Measurements from ENCODE around the gene HSPG2.
"Not testable (repeated sequence)": the region's sequence is repeated elsewhere in the genome, so short reads cannot be mapped to it uniquely, and the experiment has no call there.

The HSPG2 gene

GRCh38 chr1:21955501-21956281 is 18.6 kb upstream of the HSPG2 start:
- no peak for DNase-seq

GRCh38 chr1:21955058-21955457 is 17.9 kb upstream of the HSPG2 start:
- DNase-seq, result no peak

GRCh38 chr1:21952786-21953520 is 15.8 kb upstream of the HSPG2 start:
- no peak for DNase-seq

- DNase-seq, result no peak
Measured at GRCh38 chr1:21951226-21951870, 14.2 kb upstream of the HSPG2 start.

DNA sequence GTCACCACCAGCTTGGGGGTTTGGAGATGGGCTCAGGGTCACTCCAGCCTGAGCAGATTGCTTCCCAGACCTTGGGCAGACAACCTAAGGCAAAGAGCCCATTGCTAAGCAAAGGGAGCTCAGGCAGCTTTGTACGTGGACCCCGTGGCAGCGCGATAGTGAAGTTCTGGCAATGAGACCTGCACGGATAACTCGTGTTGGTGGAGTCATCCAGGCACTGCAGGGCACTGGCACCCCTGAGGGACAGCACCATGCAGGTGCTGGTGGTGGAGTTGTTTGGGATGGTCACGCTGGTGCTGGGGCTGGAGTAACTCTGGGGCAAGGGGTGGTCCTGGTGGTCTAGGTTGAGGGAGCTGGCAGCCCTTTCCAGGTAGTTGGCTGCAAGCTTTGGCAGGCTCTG is 13.6 kb upstream of the HSPG2 start:
- DNase-seq, result no peak

DNA sequence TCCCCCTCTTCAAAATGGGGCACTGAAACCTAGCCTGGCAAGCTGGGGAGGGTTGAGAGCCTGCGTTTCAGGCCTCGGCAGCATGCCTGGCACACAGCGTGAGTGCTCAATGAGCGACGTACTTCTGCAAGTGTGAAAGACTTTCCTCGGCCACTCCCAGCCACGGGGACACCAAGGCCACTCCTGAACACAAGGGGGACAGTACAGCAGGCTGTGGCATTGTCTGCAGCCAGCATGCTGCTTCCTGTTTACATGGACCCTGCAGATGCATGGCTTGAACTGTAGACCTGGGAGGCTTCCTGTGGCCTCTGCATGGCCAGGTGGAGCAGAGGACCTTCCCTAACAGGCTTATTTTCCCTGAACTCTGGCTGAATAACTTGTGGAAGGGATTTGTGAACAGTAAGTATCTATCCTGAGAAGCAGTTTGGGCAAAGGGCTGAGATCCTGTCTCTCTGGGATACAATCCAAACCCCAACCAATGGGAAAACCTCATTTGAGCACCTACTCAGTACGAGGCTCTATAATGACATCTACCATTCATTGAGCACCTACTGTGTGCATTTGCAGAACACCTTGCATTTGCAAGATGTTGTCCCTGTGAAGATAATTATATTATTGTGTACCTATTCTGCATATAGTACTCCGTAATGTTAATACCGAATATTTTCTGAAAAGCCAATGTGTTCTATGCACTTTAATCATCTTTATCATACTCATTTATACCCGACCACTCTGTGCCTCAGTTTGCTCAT is 9.9 kb upstream of the HSPG2 start:
- DNase-seq, result no peak

DNA sequence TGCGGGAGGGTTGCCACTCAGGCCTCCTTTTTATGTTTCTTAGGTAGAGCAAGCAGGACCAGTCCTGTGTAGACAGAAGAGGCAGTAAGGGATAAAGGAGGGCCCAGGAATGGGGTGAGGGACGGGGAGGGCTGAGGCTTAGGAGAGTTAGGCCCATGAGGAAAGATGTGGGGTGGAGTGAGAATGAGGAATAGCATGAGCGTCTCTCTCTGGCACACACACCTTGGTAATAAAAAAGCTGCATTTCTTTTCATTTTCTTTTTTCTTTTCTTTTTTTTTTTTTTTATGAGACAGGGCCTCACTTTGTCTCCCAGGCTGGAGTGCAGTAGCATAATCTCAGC is 7.6 kb upstream of the HSPG2 start:
- DNase-seq, result no peak

DNA sequence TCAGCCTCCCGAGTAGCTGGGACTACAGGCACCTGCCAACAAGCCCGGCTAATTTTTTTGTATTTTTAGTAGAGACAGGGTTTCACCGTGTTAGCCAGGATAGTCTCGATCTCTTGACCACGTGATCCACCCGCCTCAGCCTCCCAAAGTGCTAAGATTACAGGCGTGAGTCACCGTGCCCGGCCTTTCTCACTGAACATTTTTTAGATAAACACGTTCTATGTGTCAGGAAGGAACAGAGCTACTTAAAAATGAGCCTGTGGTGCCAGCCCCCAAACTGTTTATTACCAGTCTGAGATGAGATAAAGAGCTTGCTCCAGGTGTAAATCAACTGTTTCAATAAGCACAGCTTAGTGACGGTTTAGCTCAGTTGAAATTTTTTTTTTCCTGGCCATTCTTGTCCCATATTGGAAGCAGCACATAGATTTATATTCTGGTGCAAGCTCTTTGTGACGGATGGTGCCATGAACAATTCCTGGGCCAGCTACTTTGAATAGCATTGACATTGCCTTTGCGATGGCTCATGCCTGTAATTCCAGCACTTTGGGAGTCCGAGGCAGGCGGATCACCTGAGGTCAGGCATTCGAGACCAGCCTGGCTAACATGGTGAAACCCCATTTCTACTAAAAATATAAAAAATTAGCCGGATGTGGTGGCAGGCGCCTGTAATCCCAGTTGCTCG is 6.0 kb upstream of the HSPG2 start:
- DNase-seq, result not testable (repeated sequence)

DNA sequence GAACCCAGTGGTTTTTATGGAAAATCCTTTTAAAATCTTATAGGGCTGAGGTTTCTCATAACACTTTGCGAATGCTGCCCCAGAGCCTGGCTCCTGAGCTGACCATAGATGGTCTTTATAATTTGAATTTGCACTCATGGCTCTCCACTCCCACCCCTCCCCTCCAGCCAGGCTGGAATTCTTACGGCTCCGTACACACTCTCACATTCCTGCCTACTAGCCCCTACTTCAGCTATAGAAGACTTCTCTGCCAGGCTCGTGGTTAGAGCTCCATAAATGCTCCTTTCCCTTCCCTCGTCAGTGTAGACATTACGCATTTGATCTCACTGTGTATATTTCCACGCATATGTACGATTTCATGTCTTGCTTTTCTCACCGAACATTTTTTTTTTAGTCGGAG is 5.4 kb upstream of the HSPG2 start:
- no peak for DNase-seq

DNA sequence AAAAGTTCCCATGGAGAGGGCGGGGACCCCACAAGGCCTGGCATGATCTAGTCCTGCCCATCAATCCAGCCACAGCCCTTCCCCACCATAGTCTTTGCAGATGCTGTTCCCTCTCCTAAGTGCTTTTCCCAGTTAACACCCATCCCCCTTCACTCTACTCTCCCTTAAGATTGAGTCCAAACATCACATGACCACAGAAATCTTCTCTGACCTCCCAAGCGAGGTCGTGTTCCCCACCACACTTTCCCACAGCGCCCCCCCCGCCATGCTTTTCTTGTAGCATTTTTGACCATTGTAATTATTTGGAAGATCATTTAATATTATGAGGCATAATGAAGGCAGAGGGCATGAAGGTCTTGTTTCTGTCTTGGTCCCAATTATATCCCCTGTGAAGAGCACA is 4.3 kb upstream of the HSPG2 start:
- no peak for DNase-seq

- DNase-seq, result no peak
Measured at GRCh38 chr1:21940492-21940891, 3.4 kb upstream of the HSPG2 start.

- DNase-seq, result peak; percentile 80 to 92 (median 86)
Measured at GRCh38 chr1:21939650-21940374, 2.7 kb upstream of the HSPG2 start.

GRCh38 chr1:21938732-21939538 is 1.8 kb upstream of the HSPG2 start:
- DNase-seq, result peak in 1 of 3 donors; percentile 21

GRCh38 chr1:21937372-21938121 is 437 bp upstream of the HSPG2 start:
- DNase-seq, result peak; percentile 77 to 89 (median 80)

DNA sequence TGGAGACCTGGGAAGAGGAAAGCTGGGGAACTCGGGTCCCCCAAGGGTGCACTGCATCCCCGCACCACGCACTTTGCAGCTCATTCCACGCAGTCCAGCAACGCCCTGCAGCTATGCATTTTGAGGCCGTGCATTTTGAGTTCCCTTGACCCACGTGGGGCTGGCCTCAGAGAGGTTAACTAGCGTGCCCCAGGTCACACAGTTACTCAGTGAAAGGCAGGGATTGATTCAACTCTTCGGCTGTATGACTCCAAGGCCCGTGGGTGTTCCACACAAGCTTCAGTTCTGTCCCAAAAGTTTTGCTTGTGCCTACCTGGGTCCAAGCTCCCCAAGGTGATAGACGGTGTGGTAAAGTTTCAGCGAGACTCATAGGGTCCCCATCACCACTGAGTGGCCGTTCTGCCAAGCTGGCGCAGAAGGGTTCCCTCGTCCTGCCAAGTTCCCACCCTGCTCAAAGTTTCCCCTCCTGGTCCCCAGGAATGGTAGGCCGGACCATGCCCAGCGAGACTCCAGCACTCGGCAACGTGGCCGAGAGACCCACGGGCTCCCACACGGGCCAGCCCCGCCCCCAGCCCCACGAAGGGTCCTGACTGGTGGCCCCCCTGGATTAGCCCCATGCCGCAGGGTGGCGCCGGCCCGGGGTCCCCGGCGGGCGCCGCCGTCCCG is 611 bp downstream of the HSPG2 start:
- DNase-seq, result peak in 1 of 3 donors; percentile 37

GRCh38 chr1:21935891-21936365 is 1.2 kb downstream of the HSPG2 start:
- no peak for DNase-seq

DNA sequence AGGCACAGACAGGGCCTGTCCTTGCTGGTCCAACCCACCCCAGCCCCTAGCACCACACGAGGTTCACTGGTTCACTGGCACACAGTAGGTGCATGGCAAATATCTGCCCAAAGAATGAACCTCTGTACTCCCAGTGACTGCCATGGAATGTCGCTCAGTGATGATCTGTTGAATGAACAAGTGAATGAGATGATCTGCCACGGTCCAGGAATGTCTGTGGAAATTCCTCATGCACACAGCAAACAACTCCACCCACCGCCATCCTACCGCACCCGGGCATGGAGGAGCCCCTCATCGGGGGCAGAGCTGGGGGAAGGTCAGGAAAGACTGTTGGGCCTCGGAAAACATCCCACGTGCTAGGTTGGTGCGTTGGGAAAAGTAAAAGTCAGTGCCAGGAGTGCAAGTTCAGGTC is 1.7 kb downstream of the HSPG2 start:
- no peak for DNase-seq

DNA sequence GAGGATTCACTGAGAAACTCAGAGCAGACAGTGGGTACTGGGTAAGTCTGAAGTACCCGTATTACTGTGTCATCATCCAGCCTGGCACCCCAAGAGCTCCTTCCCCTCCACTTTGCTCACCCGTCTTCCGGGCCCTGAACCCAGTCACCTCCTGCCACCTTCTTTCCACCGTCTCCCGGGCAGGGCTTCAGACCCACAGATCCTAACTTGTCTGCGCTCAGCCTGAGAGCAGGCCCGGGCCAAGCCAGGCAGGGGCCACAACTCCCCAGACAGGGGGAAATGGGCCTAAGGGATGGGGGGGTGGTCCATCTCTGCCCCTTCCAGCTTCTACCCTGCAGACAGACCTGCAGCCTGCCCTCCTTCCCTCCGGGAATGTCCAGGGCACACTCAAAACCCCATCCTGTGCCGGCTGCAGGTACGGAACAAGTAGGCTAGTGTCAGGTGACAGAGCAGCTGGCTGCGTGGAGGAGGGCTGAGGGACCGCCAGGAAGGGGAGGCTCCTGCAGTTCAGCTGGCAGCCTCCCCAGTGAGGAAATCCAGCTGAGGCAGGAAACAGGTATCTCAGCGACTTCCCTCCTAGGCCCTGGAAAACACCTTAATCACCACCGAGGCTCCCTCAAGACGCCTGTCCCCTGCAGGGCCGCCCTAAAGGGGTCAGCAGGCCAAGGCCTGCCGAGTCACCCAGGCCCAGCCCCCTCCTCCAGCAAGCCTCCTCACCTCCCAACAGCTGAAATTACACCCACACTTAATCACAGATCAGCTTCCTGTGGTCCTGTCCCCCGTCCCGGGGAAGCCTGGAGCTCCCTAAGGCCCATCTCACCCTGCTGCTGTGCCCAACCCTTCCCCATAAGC is 3.5 kb downstream of the HSPG2 start:
- no peak for DNase-seq

DNA sequence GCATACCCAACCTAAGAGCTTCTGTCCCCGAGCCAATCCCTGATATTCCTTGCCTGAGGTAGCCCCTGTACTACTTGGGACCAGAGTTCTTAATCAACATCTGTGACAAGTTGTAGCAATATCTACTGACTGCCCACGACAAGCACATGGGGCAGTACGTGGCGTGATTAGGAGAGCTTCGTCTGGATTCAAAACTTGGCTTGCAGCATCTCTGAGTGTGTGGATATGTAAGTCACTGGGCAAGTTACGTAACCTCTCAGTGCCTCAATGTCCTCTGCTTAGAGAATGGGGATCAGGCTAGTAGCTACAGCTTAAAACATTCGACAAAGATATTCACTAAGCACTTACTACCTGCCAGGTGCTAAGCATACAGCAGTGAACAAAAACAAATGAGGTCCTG is 5.0 kb downstream of the HSPG2 start:
- DNase-seq, result peak; percentile 45 to 50 (median 45)
